Ascending aorta (tissue), 2 donors: ENCODE results near the gene CALML4. TPM values are rescaled to one million over a fixed set of nuclear protein-coding genes. Genes with fewer than 3 reads are reported as not detected.

Experiments used
- DNase-seq, 2 donors: peaks; one replicate each; pipeline ENCODE4 v3.0.0-alpha.2; 2019; ENCODE audit warnings: low spot score in 2 of 2
- H3K27ac ChIP-seq, 2 donors: fragments of 200-600 bp; sonication (generic); one replicate each; pipeline ENCODE4 v1.5.1; 2016 to 2017; ENCODE audit warnings: mild to moderate bottlenecking in 1 of 2
- H3K27me3 ChIP-seq: fragments of 200-600 bp; sonication (generic); one replicate; pipeline ENCODE4 v1.5.1; 2017
- H3K36me3 ChIP-seq, 2 donors: fragments of 200-600 bp; sonication (generic); one replicate each; pipeline ENCODE4 v1.5.1; 2016
- H3K4me1 ChIP-seq, 2 donors: fragments of 200-600 bp; sonication (generic); one replicate each; pipeline ENCODE4 v1.5.1; 2016 to 2017; ENCODE audit warnings: mild to moderate bottlenecking in 1 of 2
- H3K4me3 ChIP-seq, 2 donors: fragments of 200-600 bp; sonication (generic); one replicate each; pipeline ENCODE4 v1.5.1; 2016 to 2017; ENCODE audit warnings: mild to moderate bottlenecking in 1 of 2
- H3K9me3 ChIP-seq, 2 donors: fragments of 200-600 bp; sonication (generic); one replicate each; pipeline ENCODE4 v1.5.1; 2016
- CTCF ChIP-seq, 3 experiments: fragments of 200-600 bp in 2 of 3; fragments of 450-650 bp in 1 of 3; sonication (generic) in 2 of 3; IDR thresholded peaks; one replicate each; pipeline ENCODE4 v1.5.1; 2016 to 2019; ENCODE audit warnings: antibody characterized with exemption in 3 of 3, mild to moderate bottlenecking in 1 of 3, moderate library complexity in 1 of 3
- intact Hi-C: fragments of 100-400 bp; cut with DNase I; formaldehyde crosslinking; loops from one replicate; pipeline ENCODE4 v1.15.1; 2023
- total RNA-seq: library from RNA; depleted of rRNA; stranded (reverse); fragments of >200 nt; gene quantifications from one replicate; pipeline ENCODE4 v1.1.0, GENCODE V29; 2016

The CALML4 gene
- total RNA-seq, 1 donor from 2014 or later = 0.85 TPM

- no peak for TF ChIP-seq CTCF (IDR thresholded peaks at IDR 0.05)
- intact Hi-C loops = no loop called here
- Histone ChIP-seq H3K4me1 (peaks cover 8 to 19% of the 10 kb centered on the region in 2 donors), H3K4me3 (no peak overlapping the region), H3K27ac (peak overlapping the region in 1 of 2 donors; percentile 37), H3K27me3 (no peaks in the 10 kb centered on the region), H3K36me3 (peaks cover 9 to 42% of the 10 kb centered on the region in 2 donors), H3K9me3 (no peaks in the 10 kb centered on the region)
- no peak for DNase-seq
These were observed 16.5 kb downstream of the CALML4 start for GRCh38 chr15:68188647-68189046.

GRCh38 chr15:68187559-68187958, 17.6 kb downstream of the CALML4 start:
- no peak for DNase-seq
- Histone ChIP-seq H3K36me3 (peaks cover 17 to 45% of the 10 kb centered on the region in 2 donors), H3K4me1 (peaks cover 8 to 19% of the 10 kb centered on the region in 2 donors), H3K27ac (peak overlapping the region; percentile 3 to 37), H3K27me3 (no peaks in the 10 kb centered on the region), H3K9me3 (no peaks in the 10 kb centered on the region), H3K4me3 (no peak overlapping the region)
- no peak for TF ChIP-seq CTCF (IDR thresholded peaks at IDR 0.05)
- intact Hi-C loops = no loop called here

GRCh38 chr15:68186671-68187397, 18.3 kb downstream of the CALML4 start:
- Histone ChIP-seq H3K4me1 (peaks cover 8 to 19% of the 10 kb centered on the region in 2 donors), H3K27ac (peak overlapping the region; percentile 3 to 37), H3K9me3 (no peaks in the 10 kb centered on the region), H3K36me3 (peaks cover 19 to 41% of the 10 kb centered on the region in 2 donors), H3K4me3 (no peak overlapping the region), H3K27me3 (no peaks in the 10 kb centered on the region)
- TF ChIP-seq CTCF (IDR thresholded peaks at IDR 0.05) = no peak
- intact Hi-C loops = no loop called here
- DNase-seq = no peak

- intact Hi-C loops = no loop called here
These were observed 20.3 kb downstream of the CALML4 start for GRCh38 chr15:68184616-68185480.

More at GRCh38 chr15:68184616-68185480, 20.3 kb downstream of the CALML4 start:
- no peak for TF ChIP-seq CTCF (IDR thresholded peaks at IDR 0.05)
- DNase-seq = no peak
- no peaks in the 10 kb centered on the region for H3K9me3 ChIP-seq
- no peaks in the 10 kb centered on the region for H3K27me3 ChIP-seq
- peaks cover 8 to 19% of the 10 kb centered on the region in 2 donors for H3K4me1 ChIP-seq
- peaks cover 33 to 53% of the 10 kb centered on the region in 2 donors for H3K36me3 ChIP-seq
- no peak overlapping the region for H3K27ac ChIP-seq
- H3K4me3 ChIP-seq = no peak overlapping the region
